Lower leg skin (tissue), 3 donors: ENCODE measurements around the gene SELENOS.

Experiments
- POLR2A ChIP-seq, 2 donors: fragments of 450-650 bp; IDR thresholded peaks; one replicate each; pipeline ENCODE4 v1.6.1; 2016 to 2017; ENCODE audit warnings: antibody characterized with exemption in 2 of 2, mild to moderate bottlenecking in 1 of 2, moderate library complexity in 1 of 2
- TF ChIP-seq, protein P1 (sequence below), 3 donors: fragments of 450-650 bp; IDR thresholded peaks; one replicate each; pipeline ENCODE4 v1.5.1; 2016; ENCODE audit warnings: antibody characterized with exemption in 3 of 3, mild to moderate bottlenecking in 3 of 3, moderate library complexity in 2 of 3

DNA sequence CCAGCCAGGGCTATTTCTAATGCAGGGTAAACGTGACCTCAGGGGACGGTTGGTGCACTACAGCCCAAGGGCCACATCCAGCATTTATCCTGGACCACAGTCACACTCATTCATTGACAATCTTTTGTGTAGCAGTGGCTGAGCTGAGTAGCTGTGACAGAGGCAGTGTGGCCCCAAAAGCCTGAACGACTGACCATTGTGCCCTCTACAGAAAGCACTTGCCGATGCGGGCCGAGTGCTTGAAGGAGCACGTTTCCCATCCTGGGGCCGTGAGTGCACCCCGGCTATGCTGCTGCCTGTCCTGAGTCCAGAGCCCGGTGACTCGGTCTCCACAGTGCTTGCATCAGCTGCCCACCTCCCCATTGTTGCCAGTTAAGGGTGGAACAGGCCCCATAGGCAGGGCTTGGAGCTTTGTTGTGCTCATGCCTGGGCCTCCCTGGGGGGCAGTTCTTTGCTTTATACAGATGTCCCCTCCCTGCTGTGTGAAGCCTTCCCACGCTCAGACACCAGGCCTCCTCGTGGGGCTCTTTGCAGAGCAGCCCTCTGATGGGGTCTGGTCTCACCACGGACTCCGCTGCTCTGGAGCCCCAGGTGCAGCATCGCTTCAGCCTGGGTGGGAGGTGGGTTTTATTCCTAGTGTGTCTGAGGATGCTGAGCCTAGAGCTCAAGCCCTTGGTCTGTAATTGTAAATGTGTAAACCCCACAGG, 30.8 kb upstream of the SELENOS start:
- TF ChIP-seq, protein P1, sequence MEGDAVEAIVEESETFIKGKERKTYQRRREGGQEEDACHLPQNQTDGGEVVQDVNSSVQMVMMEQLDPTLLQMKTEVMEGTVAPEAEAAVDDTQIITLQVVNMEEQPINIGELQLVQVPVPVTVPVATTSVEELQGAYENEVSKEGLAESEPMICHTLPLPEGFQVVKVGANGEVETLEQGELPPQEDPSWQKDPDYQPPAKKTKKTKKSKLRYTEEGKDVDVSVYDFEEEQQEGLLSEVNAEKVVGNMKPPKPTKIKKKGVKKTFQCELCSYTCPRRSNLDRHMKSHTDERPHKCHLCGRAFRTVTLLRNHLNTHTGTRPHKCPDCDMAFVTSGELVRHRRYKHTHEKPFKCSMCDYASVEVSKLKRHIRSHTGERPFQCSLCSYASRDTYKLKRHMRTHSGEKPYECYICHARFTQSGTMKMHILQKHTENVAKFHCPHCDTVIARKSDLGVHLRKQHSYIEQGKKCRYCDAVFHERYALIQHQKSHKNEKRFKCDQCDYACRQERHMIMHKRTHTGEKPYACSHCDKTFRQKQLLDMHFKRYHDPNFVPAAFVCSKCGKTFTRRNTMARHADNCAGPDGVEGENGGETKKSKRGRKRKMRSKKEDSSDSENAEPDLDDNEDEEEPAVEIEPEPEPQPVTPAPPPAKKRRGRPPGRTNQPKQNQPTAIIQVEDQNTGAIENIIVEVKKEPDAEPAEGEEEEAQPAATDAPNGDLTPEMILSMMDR (IDR thresholded peaks at IDR 0.05) = no peak
- TF ChIP-seq POLR2A (IDR thresholded peaks at IDR 0.05) = no peak
